NCI-H1092 (cell line): ENCODE measurements around the gene BMP6.
"Not testable (repeated sequence)": the region's sequence is repeated elsewhere in the genome, so short reads cannot be mapped to it uniquely, and the experiment has no call there.

Experiments used
- DNase-seq: peaks from one replicate; lab custom pipeline; 2025; lab: John Stamatoyannopoulos, UW

Gene BMP6

GRCh38 chr6:7787731-7788130, 61.8 kb downstream of the BMP6 start:
- no peak for DNase-seq

GRCh38 chr6:7794509-7794908, 68.6 kb downstream of the BMP6 start:
- DNase-seq = no peak

GRCh38 chr6:7797386-7797785, 71.5 kb downstream of the BMP6 start:
- DNase-seq = no peak

- no peak for DNase-seq
Observed at GRCh38 chr6:7798751-7799150, 72.9 kb downstream of the BMP6 start.

- no peak for DNase-seq
Observed at GRCh38 chr6:7802662-7803061, 76.8 kb downstream of the BMP6 start.

GRCh38 chr6:7803214-7803613, 77.3 kb downstream of the BMP6 start:
- DNase-seq = no peak

GRCh38 chr6:7805078-7805849, 79.4 kb downstream of the BMP6 start:
- DNase-seq = no peak

- no peak for DNase-seq
Observed at GRCh38 chr6:7805850-7806214, 79.9 kb downstream of the BMP6 start.

GRCh38 chr6:7806711-7807110, 80.8 kb downstream of the BMP6 start:
- no peak for DNase-seq

- no peak for DNase-seq
Observed at GRCh38 chr6:7809346-7809745, 83.4 kb downstream of the BMP6 start.

GRCh38 chr6:7811441-7811840, 85.5 kb downstream of the BMP6 start:
- no peak for DNase-seq

- no peak for DNase-seq
Observed at GRCh38 chr6:7812623-7813022, 86.7 kb downstream of the BMP6 start.

GRCh38 chr6:7813193-7813592, 87.3 kb downstream of the BMP6 start:
- no peak for DNase-seq

GRCh38 chr6:7813704-7814103, 87.8 kb downstream of the BMP6 start:
- DNase-seq = no peak

GRCh38 chr6:7815716-7816115, 89.8 kb downstream of the BMP6 start:
- no peak for DNase-seq

GRCh38 chr6:7817184-7817583, 91.3 kb downstream of the BMP6 start:
- not testable (repeated sequence) for DNase-seq

GRCh38 chr6:7818257-7819214, 92.6 kb downstream of the BMP6 start:
- no peak for DNase-seq

GRCh38 chr6:7819431-7820015, 93.6 kb downstream of the BMP6 start:
- DNase-seq = no peak

- DNase-seq = no peak
Observed at GRCh38 chr6:7820288-7820835, 94.5 kb downstream of the BMP6 start.

- DNase-seq = no peak
Observed at GRCh38 chr6:7821426-7821825, 95.5 kb downstream of the BMP6 start.

GRCh38 chr6:7823552-7823951, 97.7 kb downstream of the BMP6 start:
- DNase-seq = no peak

- no peak for DNase-seq
Observed at GRCh38 chr6:7825986-7826385, 100.1 kb downstream of the BMP6 start.

- DNase-seq = no peak
Observed at GRCh38 chr6:7827142-7827541, 101.2 kb downstream of the BMP6 start.
